ENCODE measurements around the gene SCNN1A. TPM values are rescaled to one million over a fixed set of nuclear protein-coding genes. Genes with fewer than 3 reads are reported as not detected.

Gene SCNN1A
- total RNA-seq, 1 experiment from 2014 or later: 118 TPM

DNA sequence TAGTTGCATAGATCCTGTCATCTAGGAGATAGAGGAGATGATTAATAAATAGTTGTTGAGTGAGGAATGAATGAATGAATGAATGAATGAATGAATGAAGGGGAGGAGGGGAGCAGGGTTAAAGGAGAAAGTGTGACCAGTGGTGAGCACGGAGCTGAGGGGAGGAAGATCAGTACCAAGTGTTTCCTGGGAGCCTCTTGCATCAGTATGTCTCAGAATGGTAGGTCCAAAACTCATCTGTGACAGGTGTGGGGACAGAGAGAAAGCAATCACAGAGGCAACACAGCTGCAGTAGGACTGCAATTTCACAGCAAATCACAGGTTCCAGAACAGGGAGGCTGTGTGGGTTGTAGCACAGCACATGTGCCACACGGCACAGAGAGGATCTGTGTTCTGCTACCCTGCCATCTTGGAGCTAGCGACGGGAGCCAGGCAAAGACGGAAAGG, 19.0 kb downstream of the SCNN1A start:
- Histone ChIP-seq H3K27ac (ENCODE audit: low read depth, low read length) (no peak overlapping the region), H3K36me3 (ENCODE audit: control insufficient read depth in 1 of 2, insufficient read depth in 2 of 2, low read length in 2 of 2) (peaks cover 5 to 23% of the 10 kb centered on the region in 2 experiments; a peak in 2 of 4 replicates), H3K9ac (ENCODE audit: low read length) (no peak overlapping the region), H2AFZ (ENCODE audit: low read depth, low read length, poor library complexity, severe bottlenecking) (no peak overlapping the region), H4K20me1 (ENCODE audit: insufficient read depth) (no peaks in the 10 kb centered on the region), H3K79me2 (ENCODE audit: insufficient read depth, low read length) (no peaks in the 10 kb centered on the region), H3K27me3 (ENCODE audit: insufficient read depth, low read length) (no peaks in the 10 kb centered on the region), H3K9me2 (ENCODE audit: insufficient read depth) (no peaks in the 10 kb centered on the region), H3K4me2 (ENCODE audit: low read length) (no peak overlapping the region), H3K9me3 (ENCODE audit: control insufficient read depth in 1 of 2, insufficient read depth in 1 of 2, low read depth in 1 of 2, low read length in 2 of 2) (no peaks in the 10 kb centered on the region), H3K4me3 (replicated peaks in 1 of 2; ENCODE audit: low read depth in 1 of 2, low read length in 2 of 2) (no peak overlapping the region), H3K4me1 (ENCODE audit: control insufficient read depth in 1 of 2, insufficient read depth in 2 of 2, low read length in 2 of 2) (peaks cover 10 to 21% of the 10 kb centered on the region in 2 experiments; a peak in 3 of 4 replicates)
- DNase-seq (ENCODE audit: low read depth, low spot score) (no peak), ATAC-seq (no peak)
- intact Hi-C loops (cut with micrococcal nuclease): no loop called here
- RAD21 ChIA-PET (ENCODE audit: low non-redundant PET in 1 of 2, low total read pairs in 2 of 2, uncharacterized antibody in 2 of 2, unreplicated experiment in 2 of 2): no interaction called here
- POLR2A ChIA-PET: interaction anchor here (0.6 to 1.7 kb wide), 3 partner anchors 9 to 14 kb away, joined by 3 to 8 read pairs (median 5); partner anchors contain the start of gene TNFRSF1A
- CTCF ChIA-PET: interaction anchor here (1.4 kb wide), 2 partner anchors 11 to 14 kb away, joined by 3 to 9 read pairs; partner anchors contain the start of gene TNFRSF1A
- no TSS peak for BruUV-seq (replicated peaks)
- TF ChIP-seq ZNF274 (IDR thresholded peaks at IDR 0.05; ENCODE audit: low read depth, low read length) (no peak), CEBPB (IDR thresholded peaks at IDR 0.05; ENCODE audit: low read depth) (no peak), POLR2AphosphoS5 (IDR thresholded peaks at IDR 0.05; ENCODE audit: low read depth, low read length) (no peak), TCF7L2 (IDR thresholded peaks at IDR 0.05; ENCODE audit: borderline replicate concordance, extremely low read depth, insufficient read depth, insufficient read length) (no peak), JUND (IDR thresholded peaks at IDR 0.05) (no peak), POLR2A (IDR thresholded peaks at IDR 0.05; ENCODE audit: borderline replicate concordance, extremely low read depth, insufficient read depth, insufficient read length) (no peak), YY1 (IDR thresholded peaks at IDR 0.05; ENCODE audit: extremely low read depth, insufficient replicate concordance, low read depth, low read length) (no peak), RAD21 (IDR thresholded peaks at IDR 0.05; ENCODE audit: low read depth) (no peak), SRF (IDR thresholded peaks at IDR 0.05; ENCODE audit: low read depth) (no peak), CBX3 (IDR thresholded peaks at IDR 0.05; ENCODE audit: low read depth) (no peak), SIN3A (IDR thresholded peaks at IDR 0.05; ENCODE audit: low read depth) (no peak), ELF1 (IDR thresholded peaks at IDR 0.05; ENCODE audit: borderline replicate concordance, low read depth) (no peak), FOSL1 (IDR thresholded peaks at IDR 0.05; ENCODE audit: low read depth) (no peak), EZH2 (IDR thresholded peaks at IDR 0.05) (no peak), ZFX (IDR thresholded peaks at IDR 0.05) (no peak)
- TF ChIP-seq, protein P1, sequence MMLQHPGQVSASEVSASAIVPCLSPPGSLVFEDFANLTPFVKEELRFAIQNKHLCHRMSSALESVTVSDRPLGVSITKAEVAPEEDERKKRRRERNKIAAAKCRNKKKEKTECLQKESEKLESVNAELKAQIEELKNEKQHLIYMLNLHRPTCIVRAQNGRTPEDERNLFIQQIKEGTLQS (IDR thresholded peaks at IDR 0.05): no peak
- TF ChIP-seq, protein P2, sequence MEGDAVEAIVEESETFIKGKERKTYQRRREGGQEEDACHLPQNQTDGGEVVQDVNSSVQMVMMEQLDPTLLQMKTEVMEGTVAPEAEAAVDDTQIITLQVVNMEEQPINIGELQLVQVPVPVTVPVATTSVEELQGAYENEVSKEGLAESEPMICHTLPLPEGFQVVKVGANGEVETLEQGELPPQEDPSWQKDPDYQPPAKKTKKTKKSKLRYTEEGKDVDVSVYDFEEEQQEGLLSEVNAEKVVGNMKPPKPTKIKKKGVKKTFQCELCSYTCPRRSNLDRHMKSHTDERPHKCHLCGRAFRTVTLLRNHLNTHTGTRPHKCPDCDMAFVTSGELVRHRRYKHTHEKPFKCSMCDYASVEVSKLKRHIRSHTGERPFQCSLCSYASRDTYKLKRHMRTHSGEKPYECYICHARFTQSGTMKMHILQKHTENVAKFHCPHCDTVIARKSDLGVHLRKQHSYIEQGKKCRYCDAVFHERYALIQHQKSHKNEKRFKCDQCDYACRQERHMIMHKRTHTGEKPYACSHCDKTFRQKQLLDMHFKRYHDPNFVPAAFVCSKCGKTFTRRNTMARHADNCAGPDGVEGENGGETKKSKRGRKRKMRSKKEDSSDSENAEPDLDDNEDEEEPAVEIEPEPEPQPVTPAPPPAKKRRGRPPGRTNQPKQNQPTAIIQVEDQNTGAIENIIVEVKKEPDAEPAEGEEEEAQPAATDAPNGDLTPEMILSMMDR (IDR thresholded peaks at IDR 0.05 in 2 of 3, conservative IDR thresholded peaks at IDR 0.05 in 1 of 3; ENCODE audit: borderline replicate concordance in 1 of 3, insufficient read depth in 1 of 3, low read depth in 2 of 3, low read length in 2 of 3): no peak
